HepG2 (cell line): ENCODE results near the gene COASY. TPM values are rescaled to one million over a fixed set of nuclear protein-coding genes. Genes with fewer than 3 reads are reported as not detected.

Source experiments
- ATF5 ChIP-seq: sonication (generic); formaldehyde crosslinking; IDR thresholded peaks from 2 replicates; pipeline ENCODE4 v1.4.0; 2020; ENCODE audit warnings: mild to moderate bottlenecking, low read depth, missing genetic modification reagents
- EED ChIP-seq: sonication (generic); formaldehyde crosslinking; IDR thresholded peaks from 2 replicates; pipeline ENCODE4 v1.5.0; 2020; ENCODE audit warnings: mild to moderate bottlenecking, missing genetic modification reagents
- HCFC1 ChIP-seq: fragments of 150-350 bp; IDR thresholded peaks from 2 replicates; pipeline ENCODE4 v1.6.1; 2014; ENCODE audit warnings: low read depth, low read length
- HMG20A ChIP-seq: IDR thresholded peaks from 2 replicates; pipeline ENCODE4 v1.6.1; 2016; ENCODE audit warnings: borderline replicate concordance
- NAIF1 ChIP-seq: sonication (generic); formaldehyde crosslinking; IDR thresholded peaks from 2 replicates; pipeline ENCODE4 v1.5.0; 2020; ENCODE audit warnings: mild to moderate bottlenecking, missing genetic modification reagents, borderline replicate concordance
- NCOA2 ChIP-seq: sonication (generic); formaldehyde crosslinking; IDR thresholded peaks from 2 replicates; pipeline ENCODE4 v1.8.0; 2022; ENCODE audit warnings: inconsistent platforms
- NCOR1 ChIP-seq: fragments of 200-600 bp; sonication (generic); IDR thresholded peaks from 2 replicates; pipeline ENCODE4 v1.7.0; 2017; ENCODE audit warnings: antibody characterized with exemption, low read length, borderline replicate concordance
- PRDM4 ChIP-seq: sonication (generic); formaldehyde crosslinking; IDR thresholded peaks from 2 replicates; pipeline ENCODE4 v1.9.0; 2021; ENCODE audit warnings: missing genetic modification reagents, borderline replicate concordance
- REL ChIP-seq: sonication (generic); formaldehyde crosslinking; conservative IDR thresholded peaks from 2 replicates; pipeline ENCODE4 v1.8.0; 2022; ENCODE audit warnings: mild to moderate bottlenecking, missing genetic modification reagents, moderate library complexity
- RFX5 ChIP-seq: IDR thresholded peaks from 2 replicates; pipeline ENCODE4 v1.6.1; 2011; ENCODE audit warnings: low read depth, low read length, improper control_type of control experiment
- SIX4 ChIP-seq: sonication (generic); formaldehyde crosslinking; IDR thresholded peaks from 2 replicates; pipeline ENCODE4 v1.4.0; 2020; ENCODE audit warnings: missing genetic modification reagents
- STAT5B ChIP-seq: sonication (generic); formaldehyde crosslinking; IDR thresholded peaks from 2 replicates; pipeline ENCODE4 v1.4.0; 2020; ENCODE audit warnings: missing genetic modification reagents
- TCF7L2 ChIP-seq: IDR thresholded peaks from 2 replicates; pipeline ENCODE4 v1.6.1; 2011; ENCODE audit warnings: mild to moderate bottlenecking, low read depth, low read length, moderate library complexity
- UBTF ChIP-seq: sonication (generic); formaldehyde crosslinking; IDR thresholded peaks from 2 replicates; pipeline ENCODE4 v1.4.0; 2020; ENCODE audit warnings: mild to moderate bottlenecking, missing genetic modification reagents
- ZBTB10 ChIP-seq: sonication (generic); formaldehyde crosslinking; IDR thresholded peaks from 2 replicates; pipeline ENCODE4 v1.4.0; 2020; ENCODE audit warnings: missing genetic modification reagents, borderline replicate concordance
- ZFP36L1 ChIP-seq: sonication (generic); formaldehyde crosslinking; IDR thresholded peaks from 2 replicates; pipeline ENCODE4 v1.8.0; 2022; ENCODE audit warnings: mild to moderate bottlenecking, missing genetic modification reagents, moderate library complexity
- ZNF343 ChIP-seq: sonication (generic); formaldehyde crosslinking; IDR thresholded peaks from 2 replicates; pipeline ENCODE4 v1.4.0; 2020; ENCODE audit warnings: mild to moderate bottlenecking, missing genetic modification reagents
- ZNF432 ChIP-seq: sonication (generic); formaldehyde crosslinking; IDR thresholded peaks from 2 replicates; pipeline ENCODE4 v1.5.0; 2020; ENCODE audit warnings: missing genetic modification reagents, mild to moderate bottlenecking, borderline replicate concordance
- ZNF496 ChIP-seq: sonication (generic); formaldehyde crosslinking; IDR thresholded peaks from 2 replicates; pipeline ENCODE4 v1.8.1; 2023; ENCODE audit warnings: mild to moderate bottlenecking, moderate library complexity, missing genetic modification reagents; ENCODE audit not compliant: insufficient replicate concordance
- ZNF674 ChIP-seq: sonication (generic); formaldehyde crosslinking; IDR thresholded peaks from 2 replicates; pipeline ENCODE4 v1.5.0; 2020; ENCODE audit warnings: low read depth, mild to moderate bottlenecking, missing genetic modification reagents
- ZNF746 ChIP-seq: sonication (generic); formaldehyde crosslinking; IDR thresholded peaks from 2 replicates; pipeline ENCODE4 v1.8.0; 2022; ENCODE audit warnings: mild to moderate bottlenecking, missing genetic modification reagents
- polyA plus RNA-seq, 8 experiments: library from polyadenylated mRNA; depleted of rRNA in 3 of 8; stranded (reverse) in 7 of 8; unstranded in 1 of 8; fragments of >200 nt; fragmentation: Illumina TruSeq in 4 of 8; extraction: Trizol in 4 of 8; gene quantifications; 2 replicates each; pipeline versions ENCODE4 v1.2.1 to v1.2.3, GENCODE V29; 2011 to 2016; ENCODE audit warnings: low read depth in 4 of 8, missing spikeins in 1 of 8, mixed read lengths in 1 of 8; ENCODE audit not compliant: insufficient read depth in 1 of 8
- total RNA-seq, 5 experiments: library from RNA; depleted of rRNA; stranded (reverse); fragments of >200 nt; fragmentation: Illumina TruSeq; extraction: Trizol; gene quantifications; 2 replicates each; pipeline ENCODE4 v1.2.3, GENCODE V29; 2016; ENCODE audit warnings: low read depth in 1 of 5

The COASY gene
- total and polyA plus RNA-seq, 2 of the 13 experiments (the other 11 are each of a cell fraction or from before 2014, with no cell fraction given), result 90.7 to 125 TPM

- TF ChIP-seq ZBTB10 (CRISPR knock-in tag) (no peak), TCF7L2 (no peak), NCOR1 (no peak; the same call in 1 of the 2 replicates), HCFC1 (peak; percentile 74), PRDM4 (peak; percentile 90; the same call in 1 of the 2 replicates), NCOA2 (no peak; the same call in 1 of the 2 replicates), ATF5 (CRISPR knock-in tag) (0 out of 2 replicates have a peak, but pooled peaks have one; percentile 4), ZNF432 (CRISPR knock-in tag) (no peak), SIX4 (CRISPR knock-in tag) (peak; percentile 81), HMG20A (CRISPR knock-in tag) (no peak), ZFP36L1 (CRISPR knock-in tag) (peak; percentile 50; the same call in 1 of the 2 replicates), RFX5 (no peak), ZNF746 (CRISPR knock-in tag) (peak; percentile 75), UBTF (CRISPR knock-in tag) (peak; percentile 66), ZNF343 (CRISPR knock-in tag) (no peak), REL (CRISPR knock-in tag) (0 out of 2 replicates have a peak, but pooled peaks have one; percentile 75), ZNF674 (CRISPR knock-in tag) (no peak; the same call in 1 of the 2 replicates), ZNF496 (CRISPR knock-in tag) (no peak), STAT5B (CRISPR knock-in tag) (peak; percentile 69), NAIF1 (CRISPR knock-in tag) (peak; percentile 91), EED (peak; percentile 49; the same call in 1 of the 2 replicates)
Measured at GRCh38 chr17:42561897-42562387, at the start of gene COASY (continued).
